Spleen (tissue), 11 donors: ENCODE measurements around the gene XPNPEP2. TPM values are rescaled to one million over a fixed set of nuclear protein-coding genes. Genes with fewer than 3 reads are reported as not detected.
A peak's percentile ranks its signal among the peaks of the same experiment; 100 is the strongest.

Source experiments
- DNase-seq: peaks from one replicate; pipeline ENCODE4 v3.0.0-alpha.2; 2020
- H3K27ac ChIP-seq, 8 donors: fragments of 200-600 bp; sonication (generic) in 7 of 8; 1 replicate in 4 of 8; 2 replicates in 4 of 8; pipeline versions ENCODE4 v1.5.0 to v1.8.0; 2016 to 2021; ENCODE audit warnings: inconsistent platforms in 4 of 8, mild to moderate bottlenecking in 4 of 8, moderate library complexity in 1 of 8
- H3K27me3 ChIP-seq, 7 donors: fragments of 200-600 bp; sonication (generic) in 6 of 7; replicated peaks in 1 of 7; 1 replicate in 4 of 7; 2 replicates in 3 of 7; pipeline versions ENCODE4 v1.5.0 to v1.8.0; 2016 to 2021; ENCODE audit warnings: inconsistent platforms in 3 of 7, mild to moderate bottlenecking in 1 of 7
- H3K36me3 ChIP-seq, 6 donors: fragments of 200-600 bp; sonication (generic) in 5 of 6; 1 replicate in 4 of 6; 2 replicates in 2 of 6; pipeline versions ENCODE4 v1.5.0 to v1.8.0; 2016 to 2021; ENCODE audit warnings: inconsistent platforms in 2 of 6
- H3K4me1 ChIP-seq, 6 donors: fragments of 200-600 bp; sonication (generic) in 5 of 6; 1 replicate in 3 of 6; 2 replicates in 3 of 6; pipeline versions ENCODE4 v1.5.0 to v1.8.0; 2016 to 2021; ENCODE audit warnings: inconsistent platforms in 3 of 6
- H3K4me3 ChIP-seq, 8 donors: fragments of 200-600 bp; sonication (generic) in 7 of 8; 1 replicate in 4 of 8; 2 replicates in 4 of 8; pipeline versions ENCODE4 v1.5.0 to v1.8.0; 2016 to 2021; ENCODE audit warnings: inconsistent platforms in 4 of 8, mild to moderate bottlenecking in 4 of 8, moderate library complexity in 2 of 8
- H3K9me3 ChIP-seq, 8 donors: fragments of 200-600 bp; sonication (generic) in 7 of 8; 1 replicate in 4 of 8; 2 replicates in 4 of 8; pipeline versions ENCODE4 v1.5.0 to v1.8.0; 2016 to 2021; ENCODE audit warnings: inconsistent platforms in 4 of 8
- CTCF ChIP-seq, 11 experiments: fragments of 200-600 bp in 7 of 11; fragments of 450-650 bp in 4 of 11; sonication (generic) in 4 of 11; IDR thresholded peaks in 8 of 11; conservative IDR thresholded peaks in 3 of 11; 1 replicate in 7 of 11; 2 replicates in 4 of 11; pipeline versions ENCODE4 v1.4.0 to v1.8.0; 2016 to 2021; ENCODE audit warnings: antibody characterized with exemption in 11 of 11, inconsistent platforms in 4 of 11, mild to moderate bottlenecking in 1 of 11
- POLR2A ChIP-seq, 3 donors: fragments of 450-650 bp; IDR thresholded peaks; one replicate each; pipeline ENCODE4 v1.5.1; 2017; ENCODE audit warnings: antibody characterized with exemption in 3 of 3, mild to moderate bottlenecking in 1 of 3
- POLR2AphosphoS5 ChIP-seq, 3 donors: sonication (generic); formaldehyde crosslinking; IDR thresholded peaks; one replicate each; pipeline ENCODE4 v1.5.1; 2017; ENCODE audit warnings: antibody characterized with exemption in 3 of 3
- WGBS, 5 donors: extraction: QIAGEN DNeasy Blood & Tissue Kit in 3 of 5; methylation state at CpG; one replicate each; pipeline versions ENCODE4 v1.1.5 to v1.1.7; 2013 to 2018; 5-methylcytosine and 5-hydroxymethylcytosine counted together
- intact Hi-C: fragments of 100-400 bp; cut with DNase I; formaldehyde crosslinking; loops from one replicate; pipeline ENCODE4 v1.15.0; 2023; ENCODE audit warnings: low total_unique reads
- polyA plus RNA-seq, 3 donors: library from polyadenylated mRNA; stranded (reverse); fragments of 200-250 nt; gene quantifications; one replicate each; pipeline ENCODE4 v1.2.1, GENCODE V29; 2013
- total RNA-seq, 7 donors: library from RNA; depleted of rRNA in 3 of 7; stranded (reverse); fragments of >200 nt in 3 of 7; fragmentation: NEBNext Ultra II Directional in 4 of 7; extraction: Animal tissue kit (Norgen Biotek cat#: 25700) in 4 of 7; gene quantifications; one replicate each; pipeline versions ENCODE4 v1.1.0 to v1.2.1, GENCODE V29; 2016 to 2021
- donor health status: healthy with polysubstance abuse.
- donor health status: DM: no; HTN: no; CAD: no; lungs with moderate emphysema.
- donor health status: DM: no; HTN: no; CAD: no.
- donor health status: Bipolar disorder and iron deficiency.
- donor health status: healthy.
- donor health status: DM: no; HTN: no; CAD: no.
- donor health status: DM: yes; HTN: yes; CAD: no.

The XPNPEP2 gene
- total and polyA plus RNA-seq, 10 donors, result 0.09 to 0.74 (median 0.21) TPM

GRCh38 chrX:129746557-129747470, 8.0 kb downstream of the XPNPEP2 start:
- Histone ChIP-seq H3K36me3 (no peaks in the 10 kb centered on the region), H3K27me3 (no peaks in the 10 kb centered on the region), H3K9me3 (no peaks in the 10 kb centered on the region), H3K4me1 (peaks cover 0 to 17% (median 0%) of the 10 kb centered on the region in 6 donors), H3K27ac (no peak overlapping the region), H3K4me3 (no peak overlapping the region)
- no peak for DNase-seq
- intact Hi-C loops, result no loop called here
- TF ChIP-seq POLR2A (IDR thresholded peaks at IDR 0.05) (no peak), POLR2AphosphoS5 (IDR thresholded peaks at IDR 0.05) (no peak), CTCF (IDR thresholded peaks at IDR 0.05 in 8 of 11, conservative IDR thresholded peaks at IDR 0.05 in 3 of 11) (no peak)
- 63 to 83% (median 67%) methylated on average over 6 to 7 of the region's 7 CpGs for WGBS, 5 donors

GRCh38 chrX:129747533-129747932, 8.8 kb downstream of the XPNPEP2 start:
- intact Hi-C loops, result no loop called here
- DNase-seq, result no peak
- TF ChIP-seq POLR2AphosphoS5 (IDR thresholded peaks at IDR 0.05), result no peak
- TF ChIP-seq CTCF (IDR thresholded peaks at IDR 0.05 in 8 of 11, conservative IDR thresholded peaks at IDR 0.05 in 3 of 11), result no peak
- TF ChIP-seq POLR2A (IDR thresholded peaks at IDR 0.05), result no peak
- Histone ChIP-seq H3K36me3 (no peaks in the 10 kb centered on the region), H3K4me3 (no peak overlapping the region), H3K9me3 (no peaks in the 10 kb centered on the region), H3K4me1 (peaks cover 0 to 12% (median 0%) of the 10 kb centered on the region in 6 donors), H3K27ac (peak overlapping the region in 1 of 8 donors; percentile 50), H3K27me3 (no peaks in the 10 kb centered on the region)
- WGBS, 5 donors, result 79 to 94% (median 91%) methylated on average over 2 to 4 of the region's 4 CpGs

- TF ChIP-seq POLR2AphosphoS5 (IDR thresholded peaks at IDR 0.05), result no peak
- no peak for TF ChIP-seq CTCF (IDR thresholded peaks at IDR 0.05 in 8 of 11, conservative IDR thresholded peaks at IDR 0.05 in 3 of 11)
- no peak for TF ChIP-seq POLR2A (IDR thresholded peaks at IDR 0.05)
- 46 to 80% (median 62%) methylated on average over 4 of the region's 4 CpGs for WGBS, 5 donors
- peaks cover 0 to 4% (median 0%) of the 10 kb centered on the region in 6 donors for H3K4me1 ChIP-seq
- H3K4me3 ChIP-seq, result no peak overlapping the region
- intact Hi-C loops, result no loop called here
- no peak for DNase-seq
- no peaks in the 10 kb centered on the region for H3K9me3 ChIP-seq
- H3K36me3 ChIP-seq, result no peaks in the 10 kb centered on the region
- H3K27me3 ChIP-seq, result no peaks in the 10 kb centered on the region
- peak overlapping the region in 4 of 8 donors; percentile 30 to 50 (median 39) for H3K27ac ChIP-seq
These were observed 9.5 kb downstream of the XPNPEP2 start for GRCh38 chrX:129748305-129748704.

GRCh38 chrX:129749069-129749468, 10.3 kb downstream of the XPNPEP2 start:
- DNase-seq, result no peak
- Histone ChIP-seq H3K4me3 (no peak overlapping the region), H3K4me1 (peaks cover 0 to 2% (median 0%) of the 10 kb centered on the region in 6 donors), H3K9me3 (no peaks in the 10 kb centered on the region), H3K36me3 (no peaks in the 10 kb centered on the region), H3K27me3 (no peaks in the 10 kb centered on the region), H3K27ac (peak overlapping the region in 4 of 8 donors; percentile 30 to 50 (median 39))
- 37 to 89% (median 50%) methylated on average over 2 of the region's 2 CpGs for WGBS, 5 donors
- TF ChIP-seq POLR2A (IDR thresholded peaks at IDR 0.05) (no peak), CTCF (IDR thresholded peaks at IDR 0.05 in 8 of 11, conservative IDR thresholded peaks at IDR 0.05 in 3 of 11) (no peak), POLR2AphosphoS5 (IDR thresholded peaks at IDR 0.05) (no peak)
- intact Hi-C loops, result no loop called here
